ENCODE results near the gene TDRD12.
"Not testable (repeated sequence)": the region's sequence is repeated elsewhere in the genome, so short reads cannot be mapped to it uniquely, and the experiment has no call there.

Gene TDRD12

GRCh38 chr19:32864318-32865007 is 144.9 kb downstream of the TDRD12 start:
- H3K27ac Mint-ChIP-seq, result no peak overlapping the region
- DNase-seq, result no peak
- no peaks in the 10 kb centered on the region for H3K27me3 Mint-ChIP-seq

GRCh38 chr19:32865326-32865725 is 145.8 kb downstream of the TDRD12 start:
- H3K4me3 Mint-ChIP-seq, result no peak overlapping the region
- H3K27ac Mint-ChIP-seq, result no peak overlapping the region
- no peak for ATAC-seq
- H3K27me3 Mint-ChIP-seq, result no peaks in the 10 kb centered on the region
- no peaks in the 10 kb centered on the region for H3K36me3 Mint-ChIP-seq (ENCODE audit: low read depth)
- H3K9me3 Mint-ChIP-seq, result no peaks in the 10 kb centered on the region
- no peak for DNase-seq
- no peaks in the 10 kb centered on the region for H3K4me1 Mint-ChIP-seq

More at GRCh38 chr19:32864318-32865007, 144.9 kb downstream of the TDRD12 start:
- Mint-ChIP-seq H3K4me3 (no peak overlapping the region), H3K36me3 (ENCODE audit: low read depth) (no peaks in the 10 kb centered on the region), H3K9me3 (no peaks in the 10 kb centered on the region), H3K4me1 (no peaks in the 10 kb centered on the region)
- ATAC-seq, result no peak

GRCh38 chr19:32866061-32866460 is 146.5 kb downstream of the TDRD12 start:
- no peaks in the 10 kb centered on the region for H3K9me3 Mint-ChIP-seq
- DNase-seq, result no peak
- no peaks in the 10 kb centered on the region for H3K27me3 Mint-ChIP-seq
- ATAC-seq, result no peak
- H3K36me3 Mint-ChIP-seq (ENCODE audit: low read depth), result no peaks in the 10 kb centered on the region
- no peaks in the 10 kb centered on the region for H3K4me1 Mint-ChIP-seq
- no peak overlapping the region for H3K4me3 Mint-ChIP-seq
- H3K27ac Mint-ChIP-seq, result no peak overlapping the region

DNA sequence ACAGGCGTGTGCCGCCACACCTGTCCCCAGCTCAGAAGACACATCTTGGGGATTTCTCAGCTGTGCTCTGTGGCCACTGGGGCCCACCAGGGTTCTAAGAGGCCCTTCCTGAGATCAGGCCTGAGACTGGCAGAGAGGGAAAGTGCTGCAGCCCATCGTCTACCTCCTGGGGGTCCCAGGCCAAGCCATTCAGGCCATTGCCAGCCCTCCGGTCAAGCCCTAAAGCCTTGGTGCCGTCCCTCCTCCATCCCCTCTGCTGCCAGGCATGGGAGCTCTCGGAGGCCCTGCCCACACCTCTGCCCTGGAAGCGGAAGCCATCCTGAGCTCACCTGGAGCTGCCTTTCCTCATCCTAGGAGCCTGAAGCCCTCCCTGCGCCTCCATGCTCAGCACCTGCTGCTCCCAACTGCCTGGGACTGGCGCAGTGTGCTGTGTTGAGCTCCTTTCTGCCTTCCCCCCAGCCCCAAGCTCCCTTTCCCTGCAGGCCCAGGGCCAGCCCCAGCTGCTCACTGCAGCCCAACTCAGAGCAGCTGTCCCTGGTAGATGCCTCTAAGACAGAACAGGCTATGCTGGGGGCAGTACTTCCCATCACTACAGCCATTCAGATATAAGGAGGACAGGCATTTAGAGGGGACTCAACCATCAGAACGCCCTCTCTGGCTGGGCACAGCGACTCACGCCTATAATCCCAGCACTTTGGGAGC is 147.1 kb downstream of the TDRD12 start:
- Mint-ChIP-seq H3K9me3 (no peaks in the 10 kb centered on the region), H3K4me1 (no peaks in the 10 kb centered on the region), H3K4me3 (no peak overlapping the region), H3K36me3 (ENCODE audit: low read depth) (no peaks in the 10 kb centered on the region), H3K27ac (no peak overlapping the region), H3K27me3 (no peaks in the 10 kb centered on the region)
- ATAC-seq (no peak), DNase-seq (no peak)

DNA sequence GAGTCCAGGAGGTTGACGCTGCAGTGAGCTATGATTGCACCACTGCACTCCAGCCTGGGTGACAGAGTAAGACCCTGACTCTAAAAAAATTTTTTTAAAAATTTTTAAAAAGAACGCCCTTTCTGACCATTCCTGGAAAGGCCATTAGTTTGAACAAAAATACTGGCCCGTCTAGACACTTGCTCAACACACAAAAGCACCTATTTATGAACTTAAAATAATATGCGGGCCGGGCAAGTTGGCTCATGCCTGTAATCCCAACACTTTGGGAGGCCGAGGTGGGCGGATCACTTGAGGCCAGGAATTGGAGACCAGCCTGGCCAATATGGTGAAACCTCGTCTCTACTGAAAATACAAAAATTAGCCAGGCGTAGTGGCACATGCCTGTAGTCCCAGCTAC is 147.9 kb downstream of the TDRD12 start:
- H3K27ac Mint-ChIP-seq, H3K4me1 Mint-ChIP-seq: not testable (repeated sequence)

DNA sequence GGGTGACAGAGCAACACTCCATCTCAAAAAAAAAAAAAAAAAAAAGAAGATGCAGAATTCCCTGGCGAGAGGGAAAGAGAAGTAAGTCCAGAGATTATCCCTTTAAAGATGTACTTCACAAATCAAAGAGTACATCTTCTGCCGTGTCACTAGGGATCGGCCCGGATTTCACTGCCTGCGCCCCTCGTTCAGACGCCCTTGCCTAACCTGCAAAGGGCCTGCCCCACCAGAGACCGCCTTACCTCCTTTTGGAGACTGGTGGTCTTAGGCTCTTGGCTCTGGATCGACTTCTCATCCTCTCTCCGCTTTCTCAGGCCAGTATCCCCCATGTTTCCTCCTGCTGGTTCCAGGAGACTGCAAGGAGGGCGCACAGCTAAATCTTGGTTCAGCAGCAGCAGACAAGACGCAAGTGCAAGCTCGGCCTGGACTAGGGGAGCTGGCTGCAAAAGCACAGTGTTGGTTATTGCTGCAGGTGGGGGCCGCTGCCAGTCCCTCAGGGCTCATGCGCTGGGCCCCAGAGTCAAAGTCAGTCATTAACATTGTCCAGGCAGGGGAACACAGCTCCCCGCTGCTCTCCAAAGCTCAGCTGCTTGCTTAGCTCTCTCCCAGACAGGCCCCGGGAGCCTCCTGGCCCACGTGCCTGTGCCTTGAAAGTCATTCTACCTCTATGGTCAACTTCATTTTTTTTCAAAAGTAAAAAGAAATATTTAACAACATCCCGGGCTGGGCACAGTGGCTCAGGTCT is 148.8 kb downstream of the TDRD12 start:
- no peak overlapping the region for H3K27ac Mint-ChIP-seq
- H3K9me3 Mint-ChIP-seq, result no peaks in the 10 kb centered on the region
- no peaks in the 10 kb centered on the region for H3K4me1 Mint-ChIP-seq
- no peaks in the 10 kb centered on the region for H3K27me3 Mint-ChIP-seq
- ATAC-seq, result no peak
- no peak for DNase-seq
- H3K4me3 Mint-ChIP-seq, result no peak overlapping the region
- H3K36me3 Mint-ChIP-seq (ENCODE audit: low read depth), result no peaks in the 10 kb centered on the region

More for the DNA sequence above, 147.9 kb downstream of the TDRD12 start:
- H3K36me3 Mint-ChIP-seq (ENCODE audit: low read depth); ATAC-seq; DNase-seq; H3K4me3 Mint-ChIP-seq; H3K27me3 Mint-ChIP-seq; H3K9me3 Mint-ChIP-seq: not testable (repeated sequence)

- DNase-seq (no peak), ATAC-seq (no peak)
- Mint-ChIP-seq H3K9me3 (no peaks in the 10 kb centered on the region), H3K36me3 (ENCODE audit: low read depth) (no peaks in the 10 kb centered on the region), H3K4me1 (no peaks in the 10 kb centered on the region), H3K27ac (no peak within 1 kb of the TSS), H3K27me3 (no peaks in the 10 kb centered on the region), H3K4me3 (no peak within 1 kb of the TSS)
Measured at GRCh38 chr19:32869369-32869965, 149.9 kb downstream of the TDRD12 start, which contains the start of gene SLC7A9. TSS of gene SLC7A9 (minus strand) at chr19:32869767. CDS start at chr19:32868534, 1,233 bp downstream.

DNA sequence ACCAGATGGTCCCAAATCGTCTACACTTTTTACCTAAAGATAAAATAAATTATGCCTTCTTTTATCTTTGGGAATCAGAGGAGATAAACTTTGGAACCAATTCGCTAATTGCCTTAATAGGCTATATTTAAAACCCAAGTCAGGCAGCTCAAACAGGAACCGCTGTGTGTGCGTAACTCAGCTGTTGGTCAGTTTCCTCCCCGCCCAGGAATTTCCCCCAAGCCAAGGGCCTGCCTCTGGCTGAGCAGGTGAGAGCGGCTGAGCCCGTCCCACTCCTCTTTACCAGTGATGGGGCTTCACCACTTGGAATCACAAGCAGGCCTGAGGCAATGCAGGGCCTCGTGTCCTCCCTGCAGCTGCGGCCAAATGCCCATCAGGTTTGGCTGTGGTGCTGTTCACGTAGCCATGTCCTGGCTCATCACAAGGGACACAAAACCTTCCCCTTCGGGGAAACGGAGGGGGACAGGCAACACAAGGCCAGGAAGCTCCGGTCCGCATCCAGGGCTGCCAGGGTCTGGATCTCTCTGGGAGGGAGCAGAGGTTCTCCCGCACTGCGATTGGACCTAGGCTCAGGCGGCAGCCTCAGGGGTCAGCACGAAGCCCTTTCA is 150.5 kb downstream of the TDRD12 start:
- Mint-ChIP-seq H3K4me1 (no peaks in the 10 kb centered on the region), H3K27me3 (no peaks in the 10 kb centered on the region), H3K36me3 (ENCODE audit: low read depth) (no peaks in the 10 kb centered on the region), H3K27ac (no peak overlapping the region), H3K9me3 (no peaks in the 10 kb centered on the region), H3K4me3 (no peak overlapping the region)
- DNase-seq (no peak), ATAC-seq (no peak)

- DNase-seq (no peak), ATAC-seq (no peak)
- H3K36me3 Mint-ChIP-seq (ENCODE audit: low read depth), result no peaks in the 10 kb centered on the region
- H3K4me3 Mint-ChIP-seq, result no peak overlapping the region
- H3K27ac Mint-ChIP-seq, result no peak overlapping the region
- H3K4me1 Mint-ChIP-seq, result no peaks in the 10 kb centered on the region
- H3K9me3 Mint-ChIP-seq, result no peaks in the 10 kb centered on the region
- H3K27me3 Mint-ChIP-seq, result no peaks in the 10 kb centered on the region
Measured at GRCh38 chr19:32870981-32871451, 151.4 kb downstream of the TDRD12 start.

GRCh38 chr19:32872391-32872790 is 152.8 kb downstream of the TDRD12 start:
- Mint-ChIP-seq H3K4me3 (no peak overlapping the region), H3K4me1 (no peaks in the 10 kb centered on the region), H3K36me3 (ENCODE audit: low read depth) (no peaks in the 10 kb centered on the region), H3K9me3 (no peaks in the 10 kb centered on the region), H3K27ac (no peak overlapping the region), H3K27me3 (no peaks in the 10 kb centered on the region)
- no peak for DNase-seq
- ATAC-seq, result no peak

- Mint-ChIP-seq H3K4me3 (no peak overlapping the region), H3K4me1 (no peaks in the 10 kb centered on the region), H3K9me3 (no peaks in the 10 kb centered on the region), H3K27me3 (no peaks in the 10 kb centered on the region), H3K27ac (no peak overlapping the region), H3K36me3 (ENCODE audit: low read depth) (peaks cover 4% of the 10 kb centered on the region)
- ATAC-seq (no peak), DNase-seq (no peak)
Measured at GRCh38 chr19:32873247-32873959, 153.8 kb downstream of the TDRD12 start.

DNA sequence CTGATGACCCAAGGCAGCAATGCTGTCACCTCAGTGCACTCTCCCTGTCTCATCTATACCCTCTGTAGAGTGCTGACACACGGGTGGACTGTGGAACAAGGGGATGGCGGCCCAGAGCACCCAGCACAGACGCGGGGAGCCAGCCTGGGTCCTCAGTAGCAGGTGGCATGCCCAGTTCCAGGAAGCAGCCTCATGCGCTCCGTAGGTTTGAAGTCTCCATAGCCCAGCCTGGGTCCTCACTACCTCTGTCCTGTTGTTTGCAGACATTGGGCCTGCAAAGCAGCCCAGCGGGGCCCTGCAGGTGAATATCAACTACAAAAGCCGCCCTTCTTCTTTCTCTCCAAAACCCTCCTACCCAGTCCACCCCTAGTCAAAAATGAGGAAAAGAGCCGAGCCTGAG is 155.0 kb downstream of the TDRD12 start:
- H3K9me3 Mint-ChIP-seq, result no peaks in the 10 kb centered on the region
- no peak overlapping the region for H3K4me3 Mint-ChIP-seq
- H3K36me3 Mint-ChIP-seq (ENCODE audit: low read depth), result peaks cover 6% of the 10 kb centered on the region
- H3K4me1 Mint-ChIP-seq, result no peaks in the 10 kb centered on the region
- H3K27ac Mint-ChIP-seq, result no peak overlapping the region
- DNase-seq, result no peak
- ATAC-seq, result no peak
- H3K27me3 Mint-ChIP-seq, result no peaks in the 10 kb centered on the region

DNA sequence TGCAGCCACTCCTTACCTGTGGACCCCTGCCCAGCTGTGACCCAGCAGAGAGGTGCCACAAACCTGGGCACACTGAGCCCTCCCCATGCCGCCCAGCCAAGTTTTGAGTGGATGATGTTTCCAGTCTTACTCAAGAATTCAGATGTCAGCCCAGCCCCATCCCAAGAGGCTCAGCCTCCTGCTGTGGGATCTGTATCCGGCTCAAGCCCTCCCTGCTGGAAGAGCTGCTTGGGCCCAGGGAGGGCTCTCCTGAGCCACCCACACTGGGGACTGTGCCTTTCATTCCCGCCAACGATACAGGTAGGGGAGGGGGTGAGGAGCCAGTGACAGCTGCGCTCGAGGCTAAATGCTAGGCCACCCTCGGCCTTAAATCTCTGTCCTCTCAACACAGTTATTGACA is 155.9 kb downstream of the TDRD12 start:
- ATAC-seq (no peak), DNase-seq (no peak)
- Mint-ChIP-seq H3K4me3 (no peak overlapping the region), H3K27me3 (no peaks in the 10 kb centered on the region), H3K9me3 (no peaks in the 10 kb centered on the region), H3K36me3 (ENCODE audit: low read depth) (peaks cover 7% of the 10 kb centered on the region), H3K4me1 (no peaks in the 10 kb centered on the region), H3K27ac (no peak overlapping the region)
